Fibroblast of gingiva (primary cell): ENCODE results near the gene PIGU.
"Not testable (repeated sequence)": the region's sequence is repeated elsewhere in the genome, so short reads cannot be mapped to it uniquely, and the experiment has no call there.

Source experiments
- DNase-seq: peaks from one replicate; pipeline ENCODE4 v3.0.0-alpha.2; 2011; ENCODE audit warnings: low read depth

Gene PIGU

DNA sequence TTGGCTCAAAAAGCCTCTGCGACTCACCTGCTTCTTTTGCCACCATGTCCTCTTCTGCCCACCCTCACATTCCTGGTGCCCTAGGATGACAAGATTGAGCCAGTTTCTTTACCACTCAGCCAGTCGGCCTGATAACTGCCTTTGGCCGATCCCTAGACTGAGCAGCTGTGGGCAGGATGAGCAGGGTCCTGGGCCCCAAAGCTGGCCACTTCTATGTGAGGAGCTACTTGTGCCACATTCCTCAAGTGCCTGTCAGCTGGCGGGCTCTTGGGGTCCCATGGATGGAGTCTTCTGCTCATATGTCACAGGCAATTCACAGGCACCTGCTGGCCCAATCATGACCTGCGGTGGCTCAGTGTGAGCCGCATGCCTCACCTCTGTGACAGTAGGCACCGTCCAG is 144.1 kb downstream of the PIGU start:
- DNase-seq = no peak

DNA sequence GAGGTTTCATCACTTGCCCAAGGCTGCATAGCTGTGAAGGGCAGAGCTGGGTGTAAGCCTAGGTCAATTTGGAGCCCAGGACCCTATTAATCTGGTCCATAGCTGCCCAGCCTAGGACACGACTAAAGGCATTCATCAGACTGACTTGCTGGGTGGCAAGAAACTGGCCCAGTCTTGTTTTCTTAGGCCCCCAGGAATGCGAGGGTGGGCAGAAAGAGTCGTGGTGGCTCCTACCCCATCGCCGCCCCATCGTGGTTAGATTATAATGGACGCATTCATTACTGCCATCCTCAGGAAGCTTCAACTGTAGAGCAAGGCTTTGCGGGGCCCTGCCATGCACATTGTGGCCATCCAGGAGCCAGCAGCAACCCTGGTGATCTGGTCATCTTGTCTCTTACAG is 144.6 kb downstream of the PIGU start:
- no peak for DNase-seq

DNA sequence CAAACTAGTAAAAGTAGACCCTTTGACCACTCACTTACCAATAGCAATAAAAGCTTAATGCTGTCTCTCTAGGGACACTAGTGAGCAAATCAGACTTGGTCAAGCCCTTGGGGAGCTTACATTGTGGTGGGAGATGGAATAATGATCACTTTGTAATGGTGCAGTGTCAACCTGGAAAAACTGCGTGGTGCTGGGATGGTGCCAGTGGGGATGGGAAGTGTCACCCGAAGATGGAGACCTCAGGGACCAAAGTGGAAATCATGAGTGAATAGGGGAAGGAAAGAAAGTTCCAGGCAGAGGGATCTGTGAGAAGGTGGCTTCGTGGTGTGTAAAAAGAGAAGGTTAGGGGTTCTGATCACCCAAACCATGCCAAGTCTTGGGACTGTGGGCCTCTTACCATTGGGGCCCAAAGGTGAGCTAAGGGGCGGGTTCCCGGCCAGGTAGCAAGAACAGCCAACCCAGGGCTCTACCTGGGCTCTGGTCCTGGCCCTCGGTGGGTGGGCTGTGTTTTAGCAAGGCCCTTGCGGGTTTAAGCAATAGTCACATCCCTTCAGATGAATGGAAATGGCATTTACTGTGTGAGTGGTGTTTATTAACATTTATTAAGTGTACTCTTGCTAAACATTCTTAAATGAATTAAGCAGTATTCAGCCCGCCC is 145.2 kb downstream of the PIGU start:
- DNase-seq = no peak

DNA sequence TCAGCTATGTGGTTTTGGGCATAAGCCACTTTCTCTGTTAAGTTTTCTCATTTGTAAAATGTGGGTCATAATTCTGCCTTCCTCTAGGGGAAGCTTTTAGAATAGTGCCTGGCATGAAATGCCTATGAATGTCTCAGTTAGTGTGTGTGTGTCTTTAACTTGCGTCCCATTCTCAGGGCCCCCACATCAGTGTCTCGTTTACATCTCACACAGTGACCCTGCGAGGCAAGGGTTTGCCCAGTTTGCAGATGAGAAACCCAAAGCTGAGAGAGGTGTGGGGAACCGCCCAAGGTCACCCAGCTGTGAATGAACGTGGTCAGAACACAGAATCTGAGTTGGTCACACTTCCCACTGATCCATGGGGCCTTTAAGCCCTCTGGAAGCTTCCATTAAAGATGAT is 146.6 kb downstream of the PIGU start:
- DNase-seq = no peak

DNA sequence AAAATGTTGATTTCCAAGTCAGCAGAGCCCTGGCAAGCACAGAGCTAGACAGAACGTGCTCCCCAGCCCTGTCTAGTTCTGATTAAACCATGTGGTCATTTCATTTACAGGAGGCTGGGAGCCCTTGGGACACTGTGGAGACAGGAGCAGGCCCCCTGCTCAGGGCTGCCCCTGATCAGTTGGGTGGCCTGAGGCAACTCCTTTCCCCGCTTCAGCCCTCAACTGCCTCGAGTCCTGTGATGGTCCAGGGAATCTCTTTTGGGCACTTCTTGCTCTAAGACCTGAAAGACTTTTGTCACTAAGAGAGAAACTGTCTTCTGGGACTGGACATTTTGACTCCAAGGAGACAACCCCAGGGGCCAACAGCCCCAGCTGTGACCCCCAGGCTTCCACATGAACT is 147.2 kb downstream of the PIGU start:
- no peak for DNase-seq

DNA sequence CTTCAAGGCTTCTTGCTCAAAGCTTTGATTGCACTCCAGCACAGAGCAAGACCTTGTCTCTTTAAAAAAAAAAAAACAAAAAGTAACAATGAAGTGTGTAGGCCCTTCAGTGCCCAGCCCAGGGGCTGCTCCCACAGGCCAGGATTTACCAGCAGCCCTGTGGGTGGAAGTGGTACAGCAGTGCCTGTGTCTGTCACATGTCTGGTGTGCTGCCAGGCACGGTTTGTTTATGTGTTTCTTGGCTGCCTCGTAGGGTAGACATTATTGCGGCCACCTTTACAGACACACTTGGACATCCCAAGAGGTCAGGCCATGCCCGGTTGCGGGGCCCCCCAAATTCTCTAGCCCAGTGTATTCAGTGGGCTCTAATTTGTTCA is 148.0 kb downstream of the PIGU start:
- DNase-seq = peak; percentile 48

DNA sequence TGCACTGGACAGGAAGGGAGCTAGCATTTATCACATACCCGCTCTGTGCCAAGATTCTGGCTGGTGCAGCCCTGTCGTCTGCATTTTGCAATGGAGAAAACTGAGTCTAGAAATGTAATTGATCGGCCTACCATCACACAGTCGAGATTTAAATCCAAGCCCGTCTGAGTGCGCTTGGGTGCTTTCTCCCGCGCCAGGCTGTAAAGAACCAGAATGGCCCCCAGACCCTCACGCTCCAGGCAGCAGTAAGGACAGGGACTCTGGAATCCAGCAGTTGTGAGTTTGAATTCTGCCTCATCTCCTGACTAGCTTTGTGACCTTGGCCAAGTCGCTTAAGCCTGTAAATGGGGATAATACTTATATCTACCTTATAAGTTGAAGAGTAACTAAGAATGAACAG is 149.9 kb downstream of the PIGU start:
- no peak for DNase-seq

DNA sequence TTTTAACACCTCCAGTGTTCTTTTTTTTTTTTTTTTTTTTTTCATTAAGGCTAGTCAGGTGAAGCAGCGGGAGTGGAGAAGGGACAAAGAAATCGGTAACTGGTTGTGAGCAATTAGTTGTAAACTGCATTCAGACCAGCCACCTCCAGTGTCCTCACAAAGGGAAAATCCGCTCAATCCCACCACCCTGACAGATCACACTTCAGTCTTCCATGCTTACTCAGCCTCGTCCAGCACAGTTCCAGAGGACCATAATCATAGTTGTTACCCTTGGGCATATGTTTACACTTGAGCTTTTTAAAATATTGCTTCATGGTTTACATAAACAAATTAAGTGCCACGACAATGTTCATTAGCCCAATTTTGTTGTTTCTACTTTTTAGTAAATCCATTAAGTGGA is 150.4 kb downstream of the PIGU start:
- no peak for DNase-seq

DNA sequence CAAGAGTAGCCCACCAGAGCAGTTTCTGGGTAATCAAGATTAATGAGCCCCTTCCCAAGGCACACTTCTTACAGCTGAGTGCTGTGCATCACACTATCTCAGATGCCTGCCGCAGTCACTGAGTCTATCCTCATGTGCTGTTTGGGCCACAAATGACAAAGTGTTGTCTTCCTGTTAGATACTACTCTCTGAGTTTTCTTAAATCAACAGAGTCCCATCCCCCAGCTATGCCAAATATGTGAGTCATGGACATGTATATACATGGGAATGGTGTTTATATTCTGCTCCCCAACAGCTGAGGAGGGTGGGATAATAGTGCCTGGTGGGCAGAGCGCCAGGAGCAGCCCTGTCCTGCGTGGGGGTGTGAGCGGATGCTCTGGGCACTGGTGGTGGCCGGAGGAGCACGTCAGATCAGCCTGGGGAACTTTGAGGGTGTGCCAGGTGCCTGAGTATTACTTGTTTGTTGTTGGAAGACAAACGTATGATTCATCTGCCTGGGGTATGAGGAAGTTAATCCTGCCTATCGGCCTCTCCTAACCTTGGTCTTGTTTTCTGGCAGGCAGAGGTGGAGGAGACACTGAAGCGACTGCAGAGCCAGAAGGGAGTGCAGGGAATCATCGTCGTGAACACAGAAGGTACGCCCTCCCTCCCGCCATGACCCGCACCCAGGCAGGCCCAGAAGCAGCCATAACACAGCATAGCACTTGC is 151.0 kb downstream of the PIGU start:
- peak; percentile 97 for DNase-seq

DNA sequence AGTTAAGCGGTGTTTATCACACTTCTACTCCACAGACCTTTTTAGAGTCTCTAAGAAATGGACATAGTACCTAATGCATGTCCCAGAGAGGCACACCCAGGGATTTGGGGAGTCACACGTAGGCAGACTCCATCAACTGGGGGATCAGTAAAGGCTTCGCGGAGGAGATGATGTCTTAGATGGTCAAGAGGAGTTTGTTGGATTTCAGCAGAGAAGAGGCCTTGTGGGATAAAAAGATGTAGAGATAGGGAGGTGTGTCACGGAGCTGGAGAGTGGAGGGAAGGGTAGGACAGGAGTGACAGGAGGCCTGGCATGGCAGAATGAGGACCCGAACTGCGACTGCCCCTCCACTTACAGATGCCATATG is 151.6 kb downstream of the PIGU start:
- DNase-seq = no peak

DNA sequence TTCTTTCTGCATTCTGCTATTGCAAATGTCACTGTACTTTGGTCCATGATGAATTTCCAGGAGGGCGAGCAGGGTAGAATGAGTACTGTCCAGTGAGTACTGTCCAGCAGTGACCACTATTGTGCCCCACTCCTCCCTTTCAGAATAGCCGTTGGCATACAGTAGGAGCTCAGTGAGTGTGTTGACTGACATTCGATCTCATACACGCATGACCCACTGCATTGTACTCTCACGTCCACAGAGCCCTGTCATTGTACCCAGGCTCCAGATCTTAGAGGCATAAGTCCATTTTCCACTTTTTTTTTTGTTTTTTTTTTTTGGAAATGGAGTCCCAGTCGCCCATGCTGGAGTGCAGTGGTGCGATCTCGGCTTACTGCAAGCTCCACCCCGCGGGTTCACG is 152.5 kb downstream of the PIGU start:
- no peak for DNase-seq

DNA sequence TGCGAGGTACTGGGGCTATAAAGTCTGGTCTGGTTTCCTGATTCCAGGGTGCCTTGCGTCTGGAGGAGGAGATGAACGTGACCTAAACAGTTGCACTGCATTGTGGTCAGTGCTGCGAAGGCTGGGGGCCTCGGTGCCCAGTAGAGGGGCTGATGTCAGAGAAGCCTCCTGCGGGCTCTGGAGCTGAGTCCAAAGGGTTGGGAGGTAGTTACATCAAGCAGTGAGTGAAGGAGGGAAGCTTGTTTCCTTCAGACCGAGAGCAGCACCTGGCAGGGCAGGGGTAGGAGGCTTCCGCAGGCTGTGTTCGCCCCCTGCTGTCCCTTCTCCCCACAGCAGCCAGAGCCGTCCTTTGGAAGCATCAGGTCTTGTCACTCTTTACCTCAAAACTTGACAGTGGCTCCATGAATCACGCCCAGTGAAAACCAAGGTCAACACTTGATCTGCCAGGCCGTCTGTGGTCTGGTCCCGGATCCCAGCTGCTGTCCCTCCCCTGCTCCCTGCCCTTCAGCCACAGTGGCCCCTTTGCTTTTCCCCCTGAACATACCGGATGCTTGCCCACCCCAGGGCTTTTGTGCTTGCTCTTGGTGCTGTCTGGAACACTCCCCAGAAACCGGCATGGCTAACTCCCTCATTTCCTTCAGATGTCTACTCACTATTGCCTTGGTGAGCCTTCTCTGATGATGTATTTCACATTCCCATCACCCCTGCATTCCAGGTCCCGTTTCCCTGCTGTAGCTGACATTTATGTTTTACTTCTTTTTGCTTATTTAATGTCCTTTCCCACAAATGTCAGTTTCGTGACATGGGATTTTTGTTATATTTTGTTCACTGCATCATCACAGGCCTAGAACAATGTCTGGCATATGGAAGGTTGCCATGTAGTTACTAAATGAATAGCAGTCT is 153.7 kb downstream of the PIGU start:
- peak; percentile 75 for DNase-seq

DNA sequence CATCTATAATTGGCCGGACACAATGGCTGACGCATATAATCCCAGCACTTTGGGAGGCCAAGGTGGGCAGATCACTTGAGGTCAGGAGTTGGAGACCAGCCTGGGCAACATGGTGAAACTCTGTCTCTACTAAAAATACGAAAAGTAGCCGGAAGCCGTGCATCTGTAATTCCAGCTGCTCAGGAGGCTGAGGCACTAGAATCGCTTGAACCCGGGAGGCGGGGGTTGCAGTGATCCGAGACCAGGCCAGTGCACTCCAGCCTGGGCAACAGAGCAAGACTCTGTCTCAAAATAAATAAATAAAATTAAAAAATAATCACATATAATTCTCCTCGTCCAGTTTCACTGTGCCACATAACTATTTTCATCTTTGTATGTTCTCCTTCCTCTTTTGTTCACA is 157.1 kb downstream of the PIGU start:
- not testable (repeated sequence) for DNase-seq

DNA sequence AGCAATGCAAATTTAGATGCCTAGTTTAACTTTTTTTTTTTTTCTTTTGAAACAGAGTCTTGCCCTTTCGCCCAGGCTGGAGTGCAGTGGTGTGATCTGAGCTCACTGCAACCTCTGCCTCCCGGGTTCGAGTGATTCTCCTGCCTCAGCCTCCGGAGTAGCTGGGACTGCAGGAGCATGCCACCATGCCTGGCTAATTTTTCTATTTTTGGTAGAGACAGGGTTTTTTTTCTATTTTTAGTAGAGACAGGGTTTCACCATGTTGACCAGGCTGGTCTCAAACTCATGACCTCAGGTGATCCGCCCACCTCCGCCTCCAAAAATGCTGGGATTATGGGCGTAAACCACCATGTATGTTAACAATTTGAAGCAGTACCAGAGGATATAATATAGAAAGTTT is 158.0 kb downstream of the PIGU start:
- DNase-seq = not testable (repeated sequence)

DNA sequence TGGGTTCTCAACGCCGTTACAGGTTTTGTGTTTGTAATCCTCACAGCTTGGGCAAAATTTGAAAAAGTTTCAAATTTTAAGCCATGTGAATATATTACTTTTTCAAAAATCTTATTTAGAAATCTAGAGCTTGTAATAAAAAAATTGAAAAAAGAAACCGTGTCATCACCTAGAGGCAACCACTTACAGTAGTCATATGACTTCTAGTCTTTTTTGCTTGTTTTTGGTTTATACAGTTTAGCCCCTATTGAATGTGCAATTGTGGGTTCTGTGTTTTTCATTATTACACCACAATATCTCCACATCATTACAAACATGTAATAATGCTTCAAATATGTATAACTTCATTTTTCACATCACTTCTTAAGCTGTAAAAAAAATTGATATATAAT is 159.8 kb downstream of the PIGU start:
- no peak for DNase-seq

DNA sequence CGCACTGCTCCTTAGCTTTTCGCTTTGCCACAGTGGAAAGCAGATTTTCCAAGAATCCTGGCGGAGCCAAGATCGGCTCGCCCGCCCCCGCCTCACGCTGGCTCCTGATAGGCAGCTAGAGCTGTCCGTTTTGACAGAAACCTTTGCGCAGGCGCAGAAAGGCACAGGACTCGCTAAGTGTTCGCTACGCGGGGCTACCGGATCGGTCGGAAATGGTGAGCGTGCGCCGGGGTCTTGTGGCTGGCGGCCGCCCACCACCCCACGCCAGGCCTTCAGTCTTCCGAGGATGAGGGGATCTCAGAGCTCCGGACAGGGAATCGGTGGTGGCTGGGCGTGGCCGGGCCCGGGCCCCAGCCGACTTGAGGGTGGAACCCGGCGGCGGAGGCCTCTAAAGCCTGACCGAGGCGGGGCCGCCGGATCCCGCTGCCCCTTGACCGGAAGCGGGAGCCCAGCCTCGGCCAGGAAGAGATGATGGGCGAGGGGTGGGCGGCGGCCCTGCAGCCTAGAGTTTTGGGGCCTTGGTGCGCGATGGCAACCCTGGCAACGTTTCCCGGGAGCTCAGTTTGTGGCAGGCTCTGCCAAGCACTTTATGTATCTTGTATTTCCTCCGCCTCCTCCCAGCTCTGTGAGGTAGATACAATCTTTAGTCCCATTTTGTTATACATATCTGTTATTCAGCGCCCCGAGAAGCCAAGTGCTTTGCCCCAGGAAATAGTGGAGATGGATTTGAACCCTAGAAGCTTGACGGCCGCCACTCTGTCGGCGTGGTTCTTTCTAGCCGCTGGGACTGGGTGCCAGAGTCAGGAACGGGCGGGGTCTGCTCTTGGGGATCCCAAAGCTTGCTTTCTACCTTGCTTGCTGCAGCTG is 160.4 kb downstream of the PIGU start, which contains the start of gene DYNLRB1:
Gene DYNLRB1, plus strand, starts transcription at position 176 of the 867 bp plus-strand sequence. Its CDS starts 37 bp downstream, at position 213.
- DNase-seq = peak; percentile 95

DNA sequence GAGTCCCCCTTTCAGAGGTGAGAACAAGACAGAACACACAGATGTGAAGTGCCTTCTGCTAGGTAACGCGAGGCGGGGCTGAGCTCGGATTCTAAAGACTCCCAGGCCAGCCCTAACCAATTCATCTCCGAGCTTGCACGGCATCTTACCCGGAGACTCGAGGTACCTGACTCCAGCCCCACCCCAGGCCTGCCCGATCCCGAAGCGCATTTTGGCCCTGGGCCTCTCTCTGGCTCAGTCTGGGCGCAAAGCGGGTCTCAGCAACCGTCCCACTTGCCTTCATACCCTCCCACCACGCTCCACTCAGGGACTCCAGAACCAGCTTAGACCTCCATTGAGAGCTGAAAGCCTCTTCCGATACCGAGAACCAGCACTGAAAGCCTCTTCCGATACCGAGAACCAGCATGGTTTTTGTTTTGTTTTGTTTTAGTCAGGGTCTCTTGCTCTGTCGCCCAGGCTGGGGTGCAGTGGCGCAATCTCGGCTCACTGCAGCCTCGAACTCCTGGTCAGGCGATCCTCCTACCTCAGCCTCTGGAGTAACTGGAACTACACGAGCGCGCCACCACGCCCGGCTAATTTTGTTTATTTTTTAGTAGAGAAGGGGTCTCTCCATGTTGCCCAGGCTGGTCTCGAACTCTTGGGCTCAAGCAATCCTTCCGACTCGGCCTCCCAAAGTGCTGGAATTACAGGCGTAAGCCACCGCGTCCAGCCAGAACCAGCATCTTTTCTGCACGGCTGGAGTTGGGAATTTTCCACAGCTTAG is 161.2 kb downstream of the PIGU start:
- DNase-seq = peak; percentile 33

DNA sequence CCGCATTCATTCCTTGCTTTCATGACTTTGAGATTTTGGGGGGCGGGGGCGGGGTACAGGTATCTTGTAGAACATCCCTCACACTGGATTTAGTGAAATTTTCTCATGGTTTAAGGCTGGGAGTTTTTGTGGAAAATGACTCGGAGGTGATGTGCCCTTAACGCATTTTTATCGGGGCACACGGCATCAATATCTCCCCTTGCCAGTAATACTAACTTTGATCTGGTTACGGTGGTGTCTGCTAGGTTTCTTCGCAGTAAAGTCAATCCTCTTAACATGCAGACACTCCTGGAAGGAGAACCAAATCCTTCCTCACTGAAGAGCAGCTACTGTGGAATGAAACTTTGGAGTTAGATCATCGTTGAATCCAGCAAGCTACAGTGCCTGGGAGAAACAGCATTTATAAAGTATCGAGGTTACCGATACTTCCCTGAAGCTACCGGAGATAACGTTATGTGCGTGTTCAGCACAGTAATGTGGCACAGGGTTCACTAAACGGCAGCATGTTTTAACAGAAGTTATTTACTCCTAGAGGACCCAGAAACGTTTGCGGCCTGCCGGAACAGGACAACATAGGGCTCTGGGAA is 161.9 kb downstream of the PIGU start:
- DNase-seq = no peak

DNA sequence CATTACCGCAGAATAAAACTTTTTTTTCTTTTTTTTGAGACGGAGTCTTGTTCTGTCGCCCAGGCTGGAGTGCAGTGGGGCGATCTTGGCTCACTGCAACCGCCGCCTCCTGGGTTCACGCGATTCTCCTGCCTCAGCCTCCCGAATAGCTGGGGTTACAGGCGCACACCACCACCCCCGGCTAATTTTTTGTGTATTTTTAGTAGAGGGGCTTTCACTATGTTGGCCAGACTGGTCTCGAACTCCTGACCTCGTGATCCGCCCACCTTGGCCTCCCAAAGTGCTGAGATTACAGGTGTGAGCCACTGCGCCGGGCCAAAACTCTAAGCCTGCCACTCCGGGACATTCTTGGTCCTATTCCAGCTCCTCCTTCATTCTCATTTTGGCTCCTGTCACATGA is 162.9 kb downstream of the PIGU start:
- DNase-seq = not testable (repeated sequence)

DNA sequence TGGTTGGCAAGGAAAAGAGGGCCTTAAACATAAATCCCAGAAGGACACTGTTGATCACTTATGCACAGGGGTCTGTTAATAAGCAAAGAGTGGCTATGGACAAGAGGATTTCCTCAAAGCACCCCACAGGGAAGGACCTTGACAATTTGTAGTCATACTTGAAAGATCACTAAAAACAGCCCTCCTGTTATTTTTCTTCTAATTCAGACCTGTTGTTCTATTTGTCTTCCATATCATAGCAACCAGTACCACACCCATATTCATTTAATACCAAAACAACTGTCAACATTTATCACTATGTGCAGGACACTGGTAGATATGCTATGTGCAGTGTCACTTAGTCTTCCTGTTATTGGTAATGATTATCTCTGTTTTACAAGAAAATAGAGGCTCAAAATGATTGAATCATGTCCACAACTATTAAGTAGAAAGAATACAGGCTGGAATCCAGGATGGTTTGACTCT is 163.9 kb downstream of the PIGU start:
- no peak for DNase-seq
